HTERT RPE-1 (cell line): Measurements from ENCODE around the gene HEXIM1.

Experiments used
- in situ Hi-C: fragments of 300-500 bp; cut with MboI; formaldehyde crosslinking; loops from 4 replicates; pipeline ENCODE4 v1.14.3; 2020; ENCODE audit warnings: low sequenced_read_pairs

HEXIM1 gene

DNA sequence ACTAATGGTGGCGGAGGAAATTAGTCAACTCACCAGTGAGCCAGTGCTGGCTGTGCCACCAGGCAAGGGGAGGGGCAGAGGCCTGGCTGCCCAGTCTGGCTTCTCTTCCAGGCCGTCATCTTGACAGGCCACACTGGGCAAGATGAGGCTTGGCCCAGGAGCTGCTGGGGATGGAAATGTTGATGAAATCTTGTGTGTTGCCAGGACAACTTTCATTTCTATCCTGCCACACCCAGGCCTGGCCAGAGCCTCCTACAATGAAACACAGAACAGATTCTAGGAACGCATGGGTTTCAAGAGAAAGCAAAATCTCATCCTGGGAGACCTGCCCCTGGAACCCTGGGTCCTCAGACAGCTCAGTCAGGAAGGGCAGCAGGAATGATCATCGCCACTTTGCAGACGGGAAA is 22.7 kb downstream of the HEXIM1 start:
- in situ Hi-C loops, result no loop called here

DNA sequence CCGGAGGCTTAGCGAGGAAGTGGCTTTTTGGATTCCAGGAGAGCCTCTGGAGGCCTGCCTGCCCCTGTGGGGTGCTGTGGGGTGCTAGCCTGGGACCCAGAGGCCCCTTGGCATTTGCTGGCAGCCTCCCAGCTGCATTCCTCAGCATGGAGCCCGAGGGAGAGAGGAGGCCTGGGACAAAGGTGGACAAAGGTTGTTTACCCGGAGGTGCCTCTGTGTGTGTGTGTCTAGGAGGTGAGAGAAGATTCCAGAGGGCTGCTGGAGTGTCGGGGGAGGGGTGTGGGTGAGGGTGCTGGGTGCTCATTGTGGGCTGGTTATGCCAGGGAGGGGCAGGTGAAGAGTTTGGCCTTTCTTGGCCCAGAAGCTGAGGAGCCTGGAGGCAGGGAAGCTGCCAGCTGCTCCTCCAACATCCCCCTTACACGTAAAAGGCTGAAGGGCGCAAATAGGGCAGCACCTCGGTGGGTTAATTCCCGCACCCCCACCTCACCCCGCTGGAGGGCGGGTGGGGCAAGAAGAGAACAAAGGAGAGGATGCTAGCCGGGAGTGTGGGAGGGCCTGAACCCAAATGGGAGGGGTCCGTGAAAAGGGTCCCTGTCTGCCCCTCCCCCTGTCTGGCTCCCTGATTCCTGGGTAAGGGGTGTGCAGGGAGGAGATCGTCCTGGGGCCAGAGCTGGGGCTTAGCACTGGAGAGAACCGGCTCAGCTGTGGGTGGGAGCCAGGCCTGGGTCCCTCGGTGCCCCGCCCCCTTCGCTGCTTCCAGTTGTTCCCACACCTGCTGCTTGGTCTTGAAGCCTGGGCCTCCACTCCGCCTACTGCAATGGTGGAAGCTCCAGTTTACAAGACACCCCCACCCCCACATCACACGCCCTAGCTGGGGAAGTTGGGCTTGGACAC is 23.3 kb downstream of the HEXIM1 start:
- in situ Hi-C loops, result no loop called here

DNA sequence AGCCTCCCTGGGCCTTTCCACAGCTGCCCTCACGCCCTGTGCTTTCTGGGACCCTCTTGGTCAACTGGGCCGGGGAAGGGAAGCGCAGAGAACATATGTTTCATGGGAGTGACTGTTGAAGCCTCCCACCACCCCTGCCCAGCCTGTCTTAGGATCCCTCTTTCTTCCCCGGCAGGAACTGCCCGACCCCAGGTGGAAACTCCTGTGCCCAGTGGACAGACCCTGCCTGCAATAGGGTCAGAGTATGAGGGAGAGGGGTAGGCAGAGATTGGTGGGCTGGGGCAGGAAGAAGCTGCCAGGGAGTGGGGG is 23.9 kb downstream of the HEXIM1 start:
- in situ Hi-C loops, result no loop called here

DNA sequence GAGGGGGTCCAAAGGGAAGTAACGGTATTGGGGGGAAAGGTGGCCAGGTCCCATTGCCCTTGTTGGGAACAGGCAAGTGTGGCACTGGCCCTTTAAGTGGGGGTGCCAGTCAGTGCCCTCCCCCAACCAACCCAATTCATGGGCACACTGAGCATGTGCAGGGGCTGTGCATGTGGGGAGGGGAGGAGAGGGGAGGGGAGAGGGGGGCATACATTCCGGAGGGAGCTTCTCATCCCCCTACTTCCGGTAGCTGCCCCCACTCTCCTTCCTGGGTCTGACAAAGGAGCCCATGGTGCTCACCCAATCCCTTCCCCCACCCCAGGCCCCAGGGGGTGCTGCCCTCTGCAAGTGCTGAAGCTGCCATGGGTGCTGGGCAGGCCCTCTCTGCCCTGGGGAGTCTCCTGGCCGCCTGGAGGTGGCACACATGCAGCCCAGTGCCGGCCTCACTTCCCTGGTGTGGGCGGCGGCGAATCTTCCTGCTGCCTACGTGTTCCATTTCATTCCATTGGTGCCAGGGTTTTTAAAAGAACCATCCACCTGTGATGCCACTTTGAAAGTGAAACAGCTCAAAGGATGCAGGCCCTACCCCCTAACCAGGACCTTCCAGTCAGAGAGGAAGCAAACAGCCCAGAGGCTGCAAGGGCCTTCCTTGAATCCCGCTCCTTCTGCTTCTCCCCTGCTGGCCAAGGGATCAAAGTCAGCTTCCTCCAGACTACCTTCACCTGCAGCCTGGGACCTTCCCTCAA is 24.4 kb downstream of the HEXIM1 start:
- in situ Hi-C loops, result no loop called here

DNA sequence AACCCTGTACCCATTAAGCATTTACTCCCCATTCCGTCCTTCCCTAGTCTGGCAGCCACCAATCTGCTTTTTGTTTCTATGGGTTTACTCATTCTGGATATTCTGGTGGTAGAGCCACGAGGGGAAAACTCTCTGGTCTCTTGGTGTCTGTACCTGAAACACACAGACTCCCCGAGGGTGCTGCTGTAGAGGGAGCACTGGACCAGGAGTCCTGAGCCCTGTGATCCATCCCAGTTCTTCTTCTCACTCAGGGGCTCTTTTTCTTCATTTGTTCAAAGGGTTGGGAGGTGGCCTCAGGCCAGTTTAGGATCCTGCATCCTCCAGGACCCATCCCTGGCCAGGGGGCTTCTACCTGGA is 27.5 kb downstream of the HEXIM1 start:
- in situ Hi-C loops, result no loop called here

DNA sequence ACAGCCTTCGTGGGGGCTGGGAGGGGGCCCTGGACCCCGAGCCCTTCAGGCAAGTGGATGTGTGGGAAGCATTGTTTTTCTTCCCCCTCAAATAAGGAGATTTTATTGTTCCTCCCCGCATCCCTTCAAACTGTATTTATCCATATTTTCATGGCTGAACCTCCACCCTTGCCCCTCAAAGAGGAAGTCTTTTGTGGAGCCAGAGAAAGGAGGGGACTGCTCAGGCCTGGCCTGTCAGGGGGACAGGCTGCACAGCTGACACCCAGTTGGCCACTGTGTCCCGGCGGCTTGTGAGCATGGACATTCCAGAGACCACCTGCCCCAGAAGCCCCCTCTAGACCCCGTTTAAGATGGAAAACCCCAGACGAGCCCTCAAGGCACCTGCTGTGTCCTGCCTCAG is 29.3 kb downstream of the HEXIM1 start:
- in situ Hi-C loops, result no loop called here

DNA sequence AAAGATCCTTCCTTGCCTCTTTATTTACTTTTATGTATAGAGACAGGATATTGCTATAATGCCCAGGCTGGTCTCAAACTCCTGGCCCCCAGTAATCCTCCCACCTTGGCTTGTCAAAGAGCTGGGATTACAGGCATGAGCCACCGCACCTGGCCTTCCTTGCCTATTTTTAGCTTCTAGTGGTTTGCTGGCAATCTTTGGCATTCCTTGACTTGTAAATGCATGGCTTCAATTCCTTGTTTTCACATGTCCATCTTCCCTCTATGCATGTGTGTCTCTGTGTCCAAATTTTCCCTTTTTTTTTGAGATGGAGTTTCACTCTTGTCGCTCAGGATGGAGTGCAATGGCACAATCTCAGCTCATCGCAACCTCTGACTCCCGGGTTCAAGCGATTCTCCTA is 35.9 kb downstream of the HEXIM1 start:
- in situ Hi-C loops, result no loop called here

DNA sequence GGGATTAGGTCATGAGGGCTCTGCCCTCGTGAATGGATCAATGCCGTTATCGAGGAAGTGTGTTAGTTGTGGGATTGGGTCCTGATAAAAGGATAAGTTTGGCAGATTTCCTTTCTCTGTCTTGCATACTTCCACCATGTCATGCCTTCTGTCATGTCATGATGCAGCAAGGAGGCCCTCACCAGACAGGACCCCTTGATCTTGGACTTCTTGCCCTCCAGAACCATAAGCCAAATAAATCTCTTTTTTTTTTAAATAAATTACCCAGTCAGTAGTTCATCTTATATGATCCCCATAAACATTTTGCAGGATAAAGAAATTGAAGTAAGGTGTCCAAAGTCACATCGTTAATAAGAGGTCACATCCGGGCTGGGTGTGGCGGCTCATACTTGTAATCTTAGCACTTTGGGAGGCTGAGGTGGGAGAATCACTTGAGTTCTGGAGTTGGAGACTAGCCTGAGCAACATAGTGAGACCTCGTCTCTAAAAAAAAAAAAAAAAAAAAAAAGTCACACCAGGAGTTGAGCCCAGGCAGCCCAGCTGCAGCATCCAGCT is 38.6 kb downstream of the HEXIM1 start:
- in situ Hi-C loops, result no loop called here

DNA sequence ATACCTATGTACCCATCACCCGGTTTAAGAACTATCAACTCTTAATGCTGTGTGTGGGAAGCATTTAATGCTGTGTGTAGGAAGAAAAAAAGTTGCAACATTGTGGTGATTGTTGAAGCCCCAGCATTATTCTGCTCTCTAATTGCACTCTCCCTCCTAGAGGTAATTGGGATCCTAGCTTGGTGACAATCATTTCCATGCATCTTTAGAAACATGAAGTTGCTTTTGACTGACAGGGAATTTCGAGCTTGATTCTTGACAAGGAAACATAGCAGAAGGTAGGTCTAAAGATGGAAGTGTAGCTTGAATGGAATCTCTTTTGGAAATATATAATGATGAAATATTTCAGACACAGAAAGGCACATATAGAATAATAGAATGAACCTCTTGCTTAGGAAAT is 40.7 kb downstream of the HEXIM1 start:
- in situ Hi-C loops, result no loop called here

DNA sequence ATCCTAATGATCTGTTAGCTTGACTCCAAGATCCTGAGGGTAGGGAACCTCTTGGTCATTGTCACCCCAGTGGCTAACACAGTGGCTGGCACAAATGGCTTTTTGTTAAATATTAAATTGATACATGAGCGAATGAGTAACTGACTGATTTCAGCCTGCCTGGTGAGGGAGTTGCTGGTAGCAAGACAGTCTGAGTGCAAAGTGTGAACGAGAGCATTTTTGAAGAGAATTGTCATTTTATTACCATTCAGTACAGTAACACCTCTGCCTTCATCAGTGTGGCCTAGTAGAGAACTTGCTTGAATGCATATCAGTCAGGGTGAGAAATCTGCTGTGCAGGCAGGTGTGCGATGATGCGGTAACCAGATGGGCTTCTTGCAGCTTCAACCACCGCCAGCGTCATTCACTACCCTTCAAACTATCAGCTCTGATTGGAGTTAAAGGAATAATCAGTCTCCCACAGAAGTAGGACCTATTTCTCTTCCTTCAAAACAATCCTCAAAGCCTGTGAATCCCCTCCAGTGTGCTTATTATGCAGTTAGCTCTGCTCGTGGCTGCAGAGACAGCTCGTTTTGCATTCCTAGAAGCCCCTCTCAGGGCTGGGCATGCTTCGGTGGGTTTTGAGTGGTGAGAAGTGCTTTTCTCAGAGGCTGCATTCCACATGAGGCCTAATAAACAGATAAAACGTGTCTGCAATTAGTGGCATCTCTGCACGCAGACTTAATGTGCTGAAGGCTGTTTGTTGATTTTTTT is 42.4 kb downstream of the HEXIM1 start:
- in situ Hi-C loops, result no loop called here

DNA sequence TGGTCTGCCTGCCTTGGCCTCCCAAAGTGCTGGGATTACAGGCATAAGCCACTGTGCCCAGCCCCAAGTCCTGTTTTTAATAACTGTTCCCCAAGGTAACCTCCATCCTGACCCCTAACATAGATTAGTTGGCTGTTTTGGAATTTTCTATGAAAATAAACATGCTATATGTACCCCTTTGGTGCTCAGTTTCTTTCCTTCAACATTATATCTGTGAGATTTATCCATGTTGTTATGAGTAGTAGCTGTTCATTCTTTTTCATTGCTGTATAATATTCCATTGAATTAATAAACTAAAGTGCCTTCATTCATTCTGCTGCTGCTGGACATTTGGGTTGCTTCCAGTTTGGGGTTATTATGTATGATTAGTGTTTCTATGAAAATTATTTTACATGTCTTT is 47.1 kb downstream of the HEXIM1 start:
- in situ Hi-C loops, result no loop called here

DNA sequence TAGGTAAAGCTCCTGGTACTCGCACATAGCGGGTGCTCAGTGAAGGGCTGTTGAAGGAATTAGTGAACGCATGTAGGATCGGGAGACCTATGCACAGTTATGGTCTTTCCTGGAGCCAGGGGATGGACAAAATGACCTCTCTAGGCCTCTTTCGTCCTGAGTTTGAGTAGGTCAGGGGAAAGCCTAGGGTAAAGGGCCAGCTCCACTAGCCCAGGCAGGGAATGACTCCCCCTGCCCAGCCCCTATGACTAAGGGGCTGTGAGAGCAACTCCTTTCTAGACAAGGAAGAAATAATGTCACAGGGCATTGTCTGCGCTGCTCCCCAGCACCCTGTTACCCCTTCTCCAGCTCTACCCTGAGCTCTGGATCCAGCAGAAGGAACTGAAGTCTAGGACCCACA is 48.8 kb downstream of the HEXIM1 start:
- in situ Hi-C loops, result no loop called here

DNA sequence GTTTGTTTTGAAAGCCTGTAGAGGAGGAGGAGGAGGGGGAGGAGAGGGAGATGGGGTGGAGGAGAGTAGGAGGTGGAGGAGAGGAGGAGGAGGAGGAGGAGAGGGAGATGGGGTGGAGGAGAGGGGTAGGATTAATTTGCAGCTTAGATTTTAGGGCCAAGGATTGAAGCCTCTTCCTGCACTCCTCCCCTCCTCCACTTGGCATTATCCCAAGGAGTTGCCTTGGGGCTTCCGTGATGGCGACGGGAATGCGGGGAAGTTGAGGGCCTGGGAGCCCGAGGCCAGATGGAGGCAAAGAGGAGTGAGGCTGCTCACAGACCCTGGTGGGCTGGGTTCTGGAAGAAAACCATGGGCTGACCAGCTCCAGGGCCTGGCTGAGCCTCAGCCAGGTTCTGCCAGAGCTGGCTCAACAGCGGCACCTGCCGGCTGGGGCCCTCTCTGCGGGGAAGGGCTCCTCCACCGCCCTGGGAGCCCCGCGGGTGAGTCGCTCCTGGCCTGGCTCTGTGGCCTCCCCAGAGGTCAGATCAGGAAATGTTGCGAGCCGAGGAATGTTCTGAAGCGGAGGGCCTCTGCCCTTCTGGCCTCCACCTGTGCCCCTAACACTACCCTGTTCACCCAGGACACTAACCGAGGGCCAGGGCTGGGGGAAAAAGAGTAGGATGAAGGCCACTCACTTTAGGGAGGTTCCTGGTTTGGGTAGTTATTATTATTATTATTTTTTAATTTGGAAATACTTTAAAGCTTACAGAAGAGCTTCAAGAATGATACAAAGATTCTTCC is 49.5 kb downstream of the HEXIM1 start:
- in situ Hi-C loops, result no loop called here

DNA sequence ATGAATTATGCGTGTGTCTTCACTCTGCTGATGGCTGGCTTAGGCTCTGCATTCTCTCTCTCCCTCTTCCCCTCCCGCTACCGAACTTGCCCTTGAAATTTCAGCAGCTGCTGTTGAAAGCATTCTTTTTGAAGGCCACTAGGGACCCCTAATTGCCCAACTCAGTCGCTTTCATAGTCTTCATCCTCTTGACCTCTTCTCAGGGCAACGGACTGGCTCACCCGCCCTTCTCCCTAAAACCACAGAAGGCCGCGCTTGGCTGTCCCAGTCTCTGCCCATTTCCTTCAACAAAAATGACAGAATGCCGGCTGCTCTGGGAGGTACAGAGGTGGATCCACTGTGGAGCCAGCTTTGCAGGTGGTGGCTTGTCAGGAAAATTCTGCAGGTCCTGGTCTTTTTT is 52.4 kb downstream of the HEXIM1 start:
- in situ Hi-C loops, result no loop called here

DNA sequence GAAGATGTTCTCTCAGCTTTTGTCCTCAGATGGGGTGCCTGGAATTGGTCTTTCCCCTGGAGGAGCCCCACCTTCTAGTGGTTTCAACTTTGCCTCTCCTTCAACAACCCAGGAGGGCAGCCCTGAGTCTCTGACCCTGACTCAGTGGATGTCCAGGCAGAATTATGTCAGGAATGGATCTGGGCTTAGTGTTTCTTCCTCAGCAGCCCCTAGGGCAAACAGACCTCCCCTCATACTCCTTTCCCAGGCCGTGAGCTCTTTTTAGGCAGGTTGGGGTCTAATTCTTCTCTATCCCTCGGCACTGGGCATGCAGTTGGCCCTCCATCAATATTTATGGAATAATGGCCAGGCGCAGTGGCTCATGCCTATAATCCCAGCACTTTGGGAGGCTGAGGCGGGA is 53.2 kb downstream of the HEXIM1 start:
- in situ Hi-C loops, result no loop called here
